ENCODE results near the gene ZNF865.

Gene ZNF865

DNA sequence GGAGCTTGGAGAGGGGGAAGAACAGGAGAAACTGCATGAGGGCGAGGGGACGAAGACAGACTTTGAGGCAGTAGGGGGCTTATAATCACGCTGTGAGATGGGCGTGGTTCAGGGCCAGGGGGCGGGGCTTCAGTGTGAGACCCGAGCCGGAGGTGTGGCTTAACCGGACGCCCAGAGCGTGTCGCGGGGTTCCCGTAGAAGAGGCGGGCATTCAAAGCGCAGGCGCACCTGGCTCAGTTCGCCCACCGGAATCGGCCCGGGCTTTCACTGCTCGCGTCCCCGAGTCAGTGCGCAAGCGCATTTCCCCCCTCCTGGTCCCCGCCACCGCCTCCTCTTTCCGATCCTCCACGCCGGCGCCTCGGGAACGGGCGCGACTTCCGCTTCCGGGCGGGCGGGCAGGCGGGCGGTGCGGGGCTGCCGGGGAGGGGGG lies 225 bp upstream of the ZNF865 start:
- peak; percentile 98 for DNase-seq (ENCODE audit: low read depth, low spot score)
- in situ Hi-C loops (cut with HindIII; ENCODE audit: low sequenced_read_pairs) = no loop called here
- peak overlapping the region; percentile 93 for H3K4me3 ChIP-seq (ENCODE audit: low read depth, low read length)
- TF ChIP-seq, protein P1, sequence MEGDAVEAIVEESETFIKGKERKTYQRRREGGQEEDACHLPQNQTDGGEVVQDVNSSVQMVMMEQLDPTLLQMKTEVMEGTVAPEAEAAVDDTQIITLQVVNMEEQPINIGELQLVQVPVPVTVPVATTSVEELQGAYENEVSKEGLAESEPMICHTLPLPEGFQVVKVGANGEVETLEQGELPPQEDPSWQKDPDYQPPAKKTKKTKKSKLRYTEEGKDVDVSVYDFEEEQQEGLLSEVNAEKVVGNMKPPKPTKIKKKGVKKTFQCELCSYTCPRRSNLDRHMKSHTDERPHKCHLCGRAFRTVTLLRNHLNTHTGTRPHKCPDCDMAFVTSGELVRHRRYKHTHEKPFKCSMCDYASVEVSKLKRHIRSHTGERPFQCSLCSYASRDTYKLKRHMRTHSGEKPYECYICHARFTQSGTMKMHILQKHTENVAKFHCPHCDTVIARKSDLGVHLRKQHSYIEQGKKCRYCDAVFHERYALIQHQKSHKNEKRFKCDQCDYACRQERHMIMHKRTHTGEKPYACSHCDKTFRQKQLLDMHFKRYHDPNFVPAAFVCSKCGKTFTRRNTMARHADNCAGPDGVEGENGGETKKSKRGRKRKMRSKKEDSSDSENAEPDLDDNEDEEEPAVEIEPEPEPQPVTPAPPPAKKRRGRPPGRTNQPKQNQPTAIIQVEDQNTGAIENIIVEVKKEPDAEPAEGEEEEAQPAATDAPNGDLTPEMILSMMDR (IDR thresholded peaks at IDR 0.05; ENCODE audit: low read depth, low read length) = no peak

DNA sequence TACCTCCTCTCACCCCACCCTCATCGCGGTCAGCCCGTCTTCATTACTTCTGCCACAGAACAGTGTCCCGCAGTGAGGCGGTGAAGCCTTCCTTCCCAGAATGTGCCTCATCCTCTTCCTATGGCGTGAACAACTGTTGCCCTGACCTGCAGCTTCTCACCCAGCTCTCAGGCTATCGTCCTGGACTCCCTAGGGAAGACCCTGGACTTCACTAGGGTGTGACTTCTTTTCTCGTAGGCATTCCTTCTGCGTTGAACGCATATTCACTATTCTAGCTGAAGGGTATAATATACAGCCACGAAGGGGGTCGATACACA lies 982 bp downstream of the ZNF865 start:
- no peak for DNase-seq (ENCODE audit: low read depth, low spot score)
- H3K4me3 ChIP-seq (ENCODE audit: low read depth, low read length) = peak overlapping the region; percentile 93
- TF ChIP-seq, protein P1 (IDR thresholded peaks at IDR 0.05; ENCODE audit: low read depth, low read length) = no peak
- in situ Hi-C loops (cut with HindIII; ENCODE audit: low sequenced_read_pairs) = no loop called here

DNA sequence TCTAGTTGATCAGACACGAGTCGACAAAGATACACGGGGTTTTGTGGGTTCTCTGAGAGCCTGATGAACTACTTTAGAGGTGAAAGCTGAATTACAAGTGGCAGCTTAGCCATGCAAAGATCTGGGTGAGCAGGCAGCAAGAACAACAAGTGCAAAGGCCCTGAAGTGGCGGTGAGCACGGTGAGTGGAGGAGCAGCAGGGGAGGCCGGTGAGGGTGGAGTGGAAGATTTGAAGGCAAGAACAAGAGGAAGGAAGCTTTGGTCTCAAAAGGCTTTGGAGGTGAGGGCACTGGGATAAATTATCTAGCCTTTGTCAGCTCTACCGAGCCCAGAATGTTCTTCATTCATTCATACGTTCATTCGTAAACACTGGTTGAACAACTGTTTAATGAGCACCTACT lies 1.4 kb downstream of the ZNF865 start:
- H3K4me3 ChIP-seq (ENCODE audit: low read depth, low read length) = peak overlapping the region; percentile 93
- no peak for DNase-seq (ENCODE audit: low read depth, low spot score)
- TF ChIP-seq, protein P1 (IDR thresholded peaks at IDR 0.05; ENCODE audit: low read depth, low read length) = no peak
- in situ Hi-C loops (cut with HindIII; ENCODE audit: low sequenced_read_pairs) = no loop called here

DNA sequence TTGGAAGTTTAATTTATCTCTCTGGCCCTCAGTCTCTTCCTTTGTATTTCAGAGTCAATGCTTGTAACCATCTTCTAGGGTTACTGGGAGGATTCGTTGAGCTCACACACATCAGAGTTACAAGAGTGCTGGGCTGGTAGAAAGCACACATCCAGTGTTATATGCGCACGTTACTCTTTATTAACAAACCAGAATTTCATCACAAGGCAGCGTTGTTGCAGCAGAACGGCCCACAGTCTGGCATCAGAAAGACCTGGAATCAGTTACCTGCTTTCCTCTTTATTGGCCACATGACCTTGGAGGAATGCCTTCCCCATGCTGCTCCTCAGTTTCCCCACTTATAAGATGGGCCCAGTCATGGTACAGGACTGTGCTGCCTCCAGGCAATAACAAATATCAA lies 3.9 kb downstream of the ZNF865 start:
- TF ChIP-seq, protein P1 (IDR thresholded peaks at IDR 0.05; ENCODE audit: low read depth, low read length) = no peak
- in situ Hi-C loops (cut with HindIII; ENCODE audit: low sequenced_read_pairs) = no loop called here
- DNase-seq (ENCODE audit: low read depth, low spot score) = no peak
- no peak overlapping the region for H3K4me3 ChIP-seq (ENCODE audit: low read depth, low read length)

DNA sequence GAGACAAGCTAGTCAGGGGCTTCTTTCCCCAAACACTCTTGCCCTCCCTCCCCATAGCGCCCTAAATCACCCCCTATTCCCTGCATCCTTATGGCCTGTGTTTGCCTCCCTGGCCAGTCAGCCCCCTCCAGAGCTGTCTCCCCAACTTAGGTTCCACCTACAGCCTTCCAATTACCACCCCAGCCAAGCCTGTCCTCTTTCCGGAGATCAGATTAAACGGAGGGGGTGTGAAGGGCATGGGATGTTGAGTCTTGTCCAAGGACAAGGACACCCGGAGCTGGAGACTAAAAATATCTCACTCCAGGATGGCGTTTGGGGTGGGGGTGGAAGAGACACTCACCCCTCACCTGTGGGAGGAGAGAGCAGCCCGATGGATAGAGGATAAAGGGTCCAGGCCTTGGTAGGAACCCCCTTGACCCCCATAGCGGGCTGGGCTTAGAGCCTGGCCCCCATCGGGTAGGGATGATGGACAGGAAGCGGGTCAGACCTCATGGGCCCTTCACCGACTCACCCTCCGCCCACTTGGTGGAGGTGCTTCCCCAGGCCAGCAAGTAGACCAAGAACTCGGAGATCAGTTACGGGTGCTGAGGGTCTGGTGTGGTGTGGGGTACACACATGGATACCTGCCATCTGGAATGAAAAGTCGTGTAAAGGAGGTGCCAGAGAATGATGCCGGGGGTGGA lies 6.0 kb downstream of the ZNF865 start:
- H3K4me3 ChIP-seq (ENCODE audit: low read depth, low read length) = no peak overlapping the region
- in situ Hi-C loops (cut with HindIII; ENCODE audit: low sequenced_read_pairs) = no loop called here
- TF ChIP-seq, protein P1 (IDR thresholded peaks at IDR 0.05; ENCODE audit: low read depth, low read length) = no peak
- no peak for DNase-seq (ENCODE audit: low read depth, low spot score)

DNA sequence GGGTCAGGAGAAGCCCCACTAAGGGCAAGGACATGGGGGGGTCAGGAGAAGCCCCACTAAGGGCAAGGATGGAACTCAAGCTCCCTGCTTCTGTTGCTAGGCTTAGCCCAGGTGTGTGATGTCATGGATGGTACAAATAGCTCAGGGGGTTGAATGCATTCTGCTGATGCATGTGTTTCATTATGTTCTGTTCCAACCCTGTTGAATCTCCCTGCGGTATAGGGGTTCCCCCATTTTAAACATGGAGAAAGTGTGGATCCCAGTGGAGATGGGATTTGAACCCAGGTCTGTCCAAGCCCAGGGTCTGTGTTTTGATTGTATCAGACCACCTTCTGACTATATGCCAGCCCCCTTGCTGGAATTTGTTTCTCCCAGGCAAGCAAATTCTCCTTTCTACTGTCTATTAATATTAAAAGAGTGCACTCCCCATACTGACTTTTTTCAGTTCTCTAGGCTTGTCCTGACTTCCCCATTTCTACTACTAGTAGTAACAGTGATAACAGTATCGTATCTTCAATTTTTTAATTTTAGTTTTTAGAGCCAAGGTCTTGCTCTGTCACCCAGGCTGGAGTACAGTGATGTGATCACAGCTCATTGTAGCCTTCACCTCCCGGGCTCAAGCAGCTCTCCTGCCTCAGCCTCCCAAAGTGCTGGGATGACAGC lies 6.7 kb downstream of the ZNF865 start:
- TF ChIP-seq, protein P1 (IDR thresholded peaks at IDR 0.05; ENCODE audit: low read depth, low read length) = no peak
- H3K4me3 ChIP-seq (ENCODE audit: low read depth, low read length) = no peak overlapping the region
- in situ Hi-C loops (cut with HindIII; ENCODE audit: low sequenced_read_pairs) = no loop called here
- DNase-seq (ENCODE audit: low read depth, low spot score) = no peak
